Kidney tubule cell (primary cell): ENCODE data around the gene TMEM214.
"Not testable (repeated sequence)": the region's sequence is repeated elsewhere in the genome, so short reads cannot be mapped to it uniquely, and the experiment has no call there.

Experiments used
- DNase-seq: peaks from one replicate; pipeline ENCODE4 v3.0.0-alpha.2; 2018; ENCODE audit warnings: low spot score

The TMEM214 gene

GRCh38 chr2:27070653-27071276, 38.0 kb downstream of the TMEM214 start:
- DNase-seq: no peak

GRCh38 chr2:27071277-27071989, 38.7 kb downstream of the TMEM214 start, which contains the start of gene OST4:
Gene OST4 (minus strand): TSS chr2:27071654.
- DNase-seq: peak; percentile 93

GRCh38 chr2:27071990-27072830, 39.4 kb downstream of the TMEM214 start:
- peak; percentile 34 for DNase-seq

- DNase-seq: no peak
Observed at GRCh38 chr2:27072920-27073319, 40.2 kb downstream of the TMEM214 start.

- DNase-seq: no peak
Observed at GRCh38 chr2:27073782-27074181, 41.0 kb downstream of the TMEM214 start.

- no peak for DNase-seq
Observed at GRCh38 chr2:27074738-27075565, 42.2 kb downstream of the TMEM214 start.

- not testable (repeated sequence) for DNase-seq
Observed at GRCh38 chr2:27075566-27075871, 42.8 kb downstream of the TMEM214 start.

- no peak for DNase-seq
Observed at GRCh38 chr2:27076323-27076722, 43.6 kb downstream of the TMEM214 start.

GRCh38 chr2:27077231-27077630, 44.5 kb downstream of the TMEM214 start:
- no peak for DNase-seq

- DNase-seq: no peak
Observed at GRCh38 chr2:27078267-27079194, 45.8 kb downstream of the TMEM214 start, which contains the start of gene EMILIN1. Gene EMILIN1 (plus strand): TSS chr2:27078615. CDS start chr2:27079066, 451 bp downstream.

GRCh38 chr2:27079233-27080139, 46.7 kb downstream of the TMEM214 start:
- no peak for DNase-seq

- DNase-seq: no peak
Observed at GRCh38 chr2:27080140-27080469, 47.3 kb downstream of the TMEM214 start.

- no peak for DNase-seq
Observed at GRCh38 chr2:27080603-27080936, 47.8 kb downstream of the TMEM214 start.

- no peak for DNase-seq
Observed at GRCh38 chr2:27081984-27082772, 49.4 kb downstream of the TMEM214 start.

- no peak for DNase-seq
Observed at GRCh38 chr2:27082773-27083409, 50.1 kb downstream of the TMEM214 start.

GRCh38 chr2:27083410-27084296, 50.9 kb downstream of the TMEM214 start:
- no peak for DNase-seq

GRCh38 chr2:27084297-27085061, 51.7 kb downstream of the TMEM214 start:
- DNase-seq: no peak
